ENCODE data around the gene TAS1R2. TPM values are rescaled to one million over a fixed set of nuclear protein-coding genes. Genes with fewer than 3 reads are reported as not detected.
A peak's percentile ranks its signal among the peaks of the same experiment; 100 is the strongest.

TAS1R2 gene
- total and polyA plus RNA-seq, 4 donors: not detected

DNA sequence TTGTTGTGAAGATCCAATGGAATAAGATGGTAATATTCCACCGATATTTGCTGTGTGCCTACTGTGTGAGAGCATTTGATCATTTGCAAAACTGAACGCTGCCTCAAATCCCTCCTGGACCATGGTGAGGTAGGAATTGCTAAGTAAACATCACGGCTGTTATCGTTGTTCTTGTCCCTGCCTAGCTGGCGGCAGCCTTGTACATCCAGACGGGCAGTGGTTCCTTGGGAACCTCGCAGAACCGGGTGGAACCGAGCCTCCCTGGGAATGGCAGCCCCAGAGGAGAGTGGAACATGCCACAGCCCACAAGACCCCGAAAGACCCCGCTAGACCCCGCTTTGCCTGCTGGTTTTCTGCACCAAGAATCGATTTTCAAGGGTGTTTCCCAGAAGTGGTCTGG is 60.9 kb downstream of the TAS1R2 start:
- WGBS (ENCODE audit: insufficient coverage): 85% methylated on average over 13 of the region's 13 CpGs
- Histone ChIP-seq H3K36me3 (ENCODE audit: control insufficient read depth, insufficient read depth, low read length) (no peaks in the 10 kb centered on the region), H3K27me3 (ENCODE audit: control insufficient read depth, insufficient read depth, low read length) (no peaks in the 10 kb centered on the region), H3K9me3 (ENCODE audit: control insufficient read depth, insufficient read depth, low read length) (no peaks in the 10 kb centered on the region), H3K4me3 (ENCODE audit: low read depth, low read length) (no peak overlapping the region), H3K27ac (ENCODE audit: low read depth, low read length) (no peak overlapping the region), H3K4me1 (ENCODE audit: control insufficient read depth, insufficient read depth, low read length) (peaks cover 5% of the 10 kb centered on the region)
- no peak for DNase-seq (ENCODE audit: low read depth in 4 of 6, low spot score in 6 of 6)

DNA sequence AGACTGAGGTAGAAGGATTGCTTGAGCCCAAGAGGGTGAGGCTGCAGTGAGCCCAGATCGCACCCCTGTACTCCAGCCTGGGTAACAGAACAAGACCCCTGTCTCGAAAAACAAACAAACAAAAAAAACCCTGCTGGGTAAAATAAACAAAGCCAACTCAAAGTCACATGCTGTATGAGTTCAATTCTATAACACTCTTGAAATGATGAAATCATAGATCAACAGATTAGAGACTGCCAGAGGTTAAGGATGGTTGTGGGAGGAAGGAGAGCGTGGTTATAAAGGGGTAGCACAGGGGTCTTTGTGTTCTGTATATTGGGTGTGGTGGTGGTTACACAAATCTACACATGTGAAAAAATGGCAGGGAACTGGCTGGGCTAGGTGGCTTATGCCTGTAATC is 62.5 kb downstream of the TAS1R2 start:
- no peaks in the 10 kb centered on the region for H3K36me3 ChIP-seq (ENCODE audit: control insufficient read depth, insufficient read depth, low read length)
- no peak overlapping the region for H3K4me3 ChIP-seq (ENCODE audit: low read depth, low read length)
- H3K27ac ChIP-seq (ENCODE audit: low read depth, low read length): no peak overlapping the region
- 78% methylated on average over 1 of the region's 3 CpGs for WGBS (ENCODE audit: insufficient coverage)
- no peak for DNase-seq (ENCODE audit: low read depth in 4 of 6, low spot score in 6 of 6)
- H3K9me3 ChIP-seq (ENCODE audit: control insufficient read depth, insufficient read depth, low read length): no peaks in the 10 kb centered on the region
- H3K27me3 ChIP-seq (ENCODE audit: control insufficient read depth, insufficient read depth, low read length): no peaks in the 10 kb centered on the region
- H3K4me1 ChIP-seq (ENCODE audit: control insufficient read depth, insufficient read depth, low read length): peaks cover 5% of the 10 kb centered on the region

GRCh38 chr1:18795002-18795689 is 64.3 kb downstream of the TAS1R2 start:
- no peaks in the 10 kb centered on the region for H3K9me3 ChIP-seq (ENCODE audit: control insufficient read depth, insufficient read depth, low read length)
- no peak overlapping the region for H3K27ac ChIP-seq (ENCODE audit: low read depth, low read length)
- no peaks in the 10 kb centered on the region for H3K27me3 ChIP-seq (ENCODE audit: control insufficient read depth, insufficient read depth, low read length)
- DNase-seq (ENCODE audit: low read depth in 4 of 6, low spot score in 6 of 6): no peak
- H3K4me1 ChIP-seq (ENCODE audit: control insufficient read depth, insufficient read depth, low read length): peaks cover 5% of the 10 kb centered on the region
- H3K4me3 ChIP-seq (ENCODE audit: low read depth, low read length): no peak overlapping the region
- H3K36me3 ChIP-seq (ENCODE audit: control insufficient read depth, insufficient read depth, low read length): no peaks in the 10 kb centered on the region
- WGBS (ENCODE audit: insufficient coverage): 52% methylated on average over 7 of the region's 14 CpGs

GRCh38 chr1:18794561-18794960 is 64.9 kb downstream of the TAS1R2 start:
- DNase-seq (ENCODE audit: low read depth in 4 of 6, low spot score in 6 of 6): peak in 2 of 6 donors; percentile 48 to 56
- H3K36me3 ChIP-seq (ENCODE audit: control insufficient read depth, insufficient read depth, low read length): no peaks in the 10 kb centered on the region
- WGBS (ENCODE audit: insufficient coverage): 63% methylated on average over 1 of the region's 5 CpGs
- H3K27me3 ChIP-seq (ENCODE audit: control insufficient read depth, insufficient read depth, low read length): no peaks in the 10 kb centered on the region
- H3K9me3 ChIP-seq (ENCODE audit: control insufficient read depth, insufficient read depth, low read length): no peaks in the 10 kb centered on the region
- peaks cover 5% of the 10 kb centered on the region for H3K4me1 ChIP-seq (ENCODE audit: control insufficient read depth, insufficient read depth, low read length)
- H3K4me3 ChIP-seq (ENCODE audit: low read depth, low read length): no peak overlapping the region
- H3K27ac ChIP-seq (ENCODE audit: low read depth, low read length): no peak overlapping the region

DNA sequence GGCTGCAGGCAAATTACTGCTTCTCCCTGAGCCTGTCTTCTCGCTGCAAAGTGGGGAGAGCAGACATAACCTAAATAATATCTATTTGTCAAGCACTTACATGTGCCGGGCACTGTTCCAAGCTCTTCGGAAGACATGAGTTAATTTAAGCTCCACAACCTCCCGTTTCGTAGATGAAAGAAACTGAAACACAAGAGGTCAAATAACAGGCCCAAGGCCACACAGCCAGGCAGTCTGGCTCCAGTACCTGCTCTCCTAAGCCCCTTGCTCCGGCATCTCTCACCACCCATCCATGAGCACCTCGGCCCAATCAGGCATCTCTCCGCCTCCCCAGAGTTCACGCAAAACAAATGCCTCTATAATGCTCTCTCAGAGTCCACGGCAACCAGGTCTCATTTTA is 65.4 kb downstream of the TAS1R2 start:
- WGBS (ENCODE audit: insufficient coverage): 38% methylated on average over 7 of the region's 10 CpGs
- peaks cover 5% of the 10 kb centered on the region for H3K4me1 ChIP-seq (ENCODE audit: control insufficient read depth, insufficient read depth, low read length)
- H3K36me3 ChIP-seq (ENCODE audit: control insufficient read depth, insufficient read depth, low read length): no peaks in the 10 kb centered on the region
- DNase-seq (ENCODE audit: low read depth in 4 of 6, low spot score in 6 of 6): peak in 1 of 6 donors; percentile 64
- H3K27me3 ChIP-seq (ENCODE audit: control insufficient read depth, insufficient read depth, low read length): no peaks in the 10 kb centered on the region
- H3K4me3 ChIP-seq (ENCODE audit: low read depth, low read length): no peak overlapping the region
- H3K27ac ChIP-seq (ENCODE audit: low read depth, low read length): no peak overlapping the region
- no peaks in the 10 kb centered on the region for H3K9me3 ChIP-seq (ENCODE audit: control insufficient read depth, insufficient read depth, low read length)

GRCh38 chr1:18793164-18793563 is 66.3 kb downstream of the TAS1R2 start:
- no peaks in the 10 kb centered on the region for H3K27me3 ChIP-seq (ENCODE audit: control insufficient read depth, insufficient read depth, low read length)
- no peak overlapping the region for H3K4me3 ChIP-seq (ENCODE audit: low read depth, low read length)
- H3K36me3 ChIP-seq (ENCODE audit: control insufficient read depth, insufficient read depth, low read length): no peaks in the 10 kb centered on the region
- H3K9me3 ChIP-seq (ENCODE audit: control insufficient read depth, insufficient read depth, low read length): no peaks in the 10 kb centered on the region
- DNase-seq (ENCODE audit: low read depth in 4 of 6, low spot score in 6 of 6): no peak
- WGBS (ENCODE audit: insufficient coverage): 62% methylated on average over 5 of the region's 10 CpGs
- H3K27ac ChIP-seq (ENCODE audit: low read depth, low read length): no peak overlapping the region
- H3K4me1 ChIP-seq (ENCODE audit: control insufficient read depth, insufficient read depth, low read length): peaks cover 5% of the 10 kb centered on the region

DNA sequence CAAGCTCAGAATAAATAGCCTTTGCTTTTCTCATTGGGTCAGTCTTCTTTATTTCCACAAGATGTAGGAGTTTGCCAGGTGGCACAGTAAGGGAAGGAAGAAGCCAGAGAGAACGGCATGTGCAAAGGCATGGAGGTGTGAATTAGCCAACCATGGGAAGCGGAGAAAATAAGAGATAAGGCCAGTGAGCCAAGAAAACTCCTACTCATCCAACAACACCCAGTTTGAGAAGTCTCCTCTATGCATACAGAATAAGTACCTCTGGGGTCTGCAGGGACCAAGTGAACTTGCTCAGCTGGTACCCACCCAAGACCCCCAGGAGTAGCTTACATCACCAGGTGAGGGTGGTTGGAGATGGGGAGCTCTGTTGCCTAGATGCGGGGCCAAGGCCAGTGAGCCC is 66.7 kb downstream of the TAS1R2 start:
- no peak for DNase-seq (ENCODE audit: low read depth in 4 of 6, low spot score in 6 of 6)
- WGBS (ENCODE audit: insufficient coverage): no CpG with 5 or more reads among the region's 3 CpGs
- Histone ChIP-seq H3K4me3 (ENCODE audit: low read depth, low read length) (no peak overlapping the region), H3K9me3 (ENCODE audit: control insufficient read depth, insufficient read depth, low read length) (no peaks in the 10 kb centered on the region), H3K27me3 (ENCODE audit: control insufficient read depth, insufficient read depth, low read length) (no peaks in the 10 kb centered on the region), H3K27ac (ENCODE audit: low read depth, low read length) (no peak overlapping the region), H3K36me3 (ENCODE audit: control insufficient read depth, insufficient read depth, low read length) (no peaks in the 10 kb centered on the region), H3K4me1 (ENCODE audit: control insufficient read depth, insufficient read depth, low read length) (peaks cover 5% of the 10 kb centered on the region)

Small RNAs within 50 kb of the gene (small RNA-seq; reads per million reads assigned to genes)
- gene MIR1290 (ENCODE audit: low replicate concordance): not detected
- not detected for gene MIR4695 (ENCODE audit: low replicate concordance)

Other genes starting within 250 kb of the TAS1R2 start
- 1 to 10 TPM; 1.5 to 2.0 TPM for gene PAX7, start 228.8 kb downstream of the TAS1R2 start, total RNA-seq
- gene PAX7, start 228.8 kb downstream of the TAS1R2 start, polyA plus RNA-seq (ENCODE audit: insufficient read length in 2 of 2): 1 to 10 TPM; 4.8 to 6.1 TPM
- 10 to 100 TPM; 13.7 to 17.6 TPM for gene ALDH4A1, start 42.9 kb upstream of the TAS1R2 start, total RNA-seq
- 10 to 100 TPM; 29.4 to 31.2 TPM for gene ALDH4A1, start 42.9 kb upstream of the TAS1R2 start, polyA plus RNA-seq (ENCODE audit: insufficient read length in 2 of 2)
- gene IFFO2, start 97.0 kb upstream of the TAS1R2 start, total RNA-seq: 1 to 10 TPM; 6.6 to 7.5 TPM
- gene IFFO2, start 97.0 kb upstream of the TAS1R2 start, polyA plus RNA-seq (ENCODE audit: insufficient read length in 2 of 2): 10 to 100 TPM; 19.5 to 19.7 TPM

All from spinal cord (tissue), 10 donors.